Fibroblast of upper back skin (primary cell): ENCODE results near the gene ZNF625.

Experiments used
- DNase-seq: peaks from one replicate; pipeline ENCODE4 v3.0.0-alpha.2; 2013

Gene ZNF625

DNA sequence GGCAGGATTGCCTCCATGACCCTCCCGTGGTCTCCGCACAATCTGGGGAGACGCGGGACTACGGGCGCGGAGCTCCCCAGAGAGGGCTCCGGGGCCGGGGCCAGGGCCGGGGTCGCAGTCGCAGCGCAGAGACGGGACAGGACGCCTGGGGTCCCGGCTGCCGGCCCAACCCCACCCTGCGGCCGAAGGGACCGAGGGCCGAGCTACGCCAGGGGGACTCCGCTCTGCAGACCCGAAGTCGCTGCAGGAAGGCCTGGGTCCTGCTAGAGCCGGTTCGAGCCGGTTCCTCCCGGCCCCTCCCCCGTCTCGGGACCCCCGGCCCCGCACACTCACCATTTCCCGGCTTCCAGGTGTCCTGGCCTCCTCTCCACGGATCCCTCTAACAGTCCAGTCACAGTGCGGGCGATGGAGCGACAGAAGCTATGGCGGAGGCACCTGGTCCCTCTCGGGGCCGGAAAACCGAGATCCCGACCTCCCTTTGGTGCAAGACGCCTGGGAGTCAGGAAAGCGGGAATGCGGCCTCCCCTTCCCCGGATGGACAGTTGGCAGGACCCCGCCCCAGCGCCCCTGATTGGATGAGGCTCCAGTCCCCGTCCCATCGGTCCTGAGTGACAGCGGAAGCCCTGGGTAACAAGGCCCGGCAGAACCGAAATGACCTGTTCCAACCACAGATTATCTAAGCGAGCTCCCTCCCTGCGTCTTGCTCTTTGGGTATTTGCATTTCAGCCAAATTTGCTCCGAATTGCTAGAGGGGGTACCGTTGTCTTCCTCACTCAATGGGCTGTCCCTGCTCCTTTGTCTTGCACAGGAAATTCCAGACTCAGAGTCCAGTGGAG lies at the start of gene ZNF625:
TSS of gene ZNF625 (minus strand) at position 512 of the 836 bp plus-strand sequence. CDS start at position 336, 176 bp downstream.
- DNase-seq, result peak; percentile 85

DNA sequence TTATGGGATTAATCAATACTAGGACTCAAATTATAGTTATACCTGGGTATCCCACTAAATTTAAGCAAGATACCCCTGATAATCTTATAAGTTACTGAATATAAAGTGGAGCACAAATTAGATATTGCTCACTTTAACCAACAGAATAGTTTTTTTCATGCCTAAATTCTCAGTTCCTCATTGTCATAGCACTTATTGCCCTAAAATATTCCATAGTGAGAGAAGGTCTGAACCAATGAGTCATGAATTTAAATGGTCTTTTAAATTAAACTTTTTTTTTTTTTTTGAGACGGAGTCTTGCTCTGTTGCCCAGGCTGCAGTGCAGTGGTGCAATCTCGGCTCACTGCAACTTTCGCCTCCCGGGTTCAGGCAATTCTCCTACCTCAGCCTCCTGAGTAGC lies 48.8 kb upstream of the ZNF625 start:
- no peak for DNase-seq

DNA sequence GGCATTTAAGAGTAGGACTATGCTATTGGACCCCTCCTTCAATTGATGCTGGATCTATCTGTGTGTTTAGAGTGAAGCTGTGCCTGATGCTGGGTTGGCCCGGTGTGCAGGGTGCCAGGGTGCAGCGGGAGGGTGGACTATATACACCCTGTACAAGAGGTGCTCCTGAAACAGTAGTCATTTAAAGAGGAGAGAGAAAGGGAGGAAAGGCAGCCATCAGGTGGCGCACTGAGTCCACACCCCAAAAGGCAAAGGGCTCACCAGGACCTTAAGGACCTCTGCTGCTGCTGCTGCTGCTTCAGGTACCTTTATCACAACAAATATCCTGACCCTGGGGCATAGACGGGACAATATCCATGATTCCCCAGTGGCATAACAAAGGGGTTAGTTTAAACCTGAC lies 45.7 kb upstream of the ZNF625 start:
- no peak for DNase-seq

DNA sequence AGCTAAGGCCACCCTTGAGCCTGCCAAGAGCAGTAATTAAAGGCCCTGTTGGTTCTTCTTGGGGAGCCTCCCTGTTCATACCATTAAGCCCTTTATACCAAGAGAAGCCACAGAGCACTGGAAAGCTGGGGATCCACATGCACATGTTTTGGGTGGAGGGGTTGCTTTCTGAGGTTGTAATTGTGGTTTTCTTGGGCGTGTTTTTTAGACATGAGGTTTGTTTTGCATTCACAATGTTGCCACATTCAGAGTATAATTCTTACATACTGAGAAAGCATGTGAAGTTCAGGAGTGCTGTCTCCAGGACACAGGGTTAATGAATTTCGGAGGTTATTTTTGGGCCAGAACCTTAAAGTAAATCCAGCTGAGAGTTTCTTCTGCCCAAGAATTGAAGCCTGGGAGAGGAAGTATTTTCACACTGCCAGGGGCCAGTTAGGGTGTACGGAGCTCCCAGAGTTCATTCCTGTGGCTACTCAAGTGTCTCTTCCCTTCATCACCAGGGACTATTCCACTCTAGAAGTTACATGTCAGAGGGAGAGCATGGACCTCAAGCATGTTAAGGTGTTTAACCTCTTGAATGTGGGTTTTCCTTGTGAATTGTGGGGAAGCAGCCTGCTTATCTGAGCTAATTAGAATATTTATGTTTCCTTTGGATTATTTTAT lies 43.4 kb upstream of the ZNF625 start:
- no peak for DNase-seq

DNA sequence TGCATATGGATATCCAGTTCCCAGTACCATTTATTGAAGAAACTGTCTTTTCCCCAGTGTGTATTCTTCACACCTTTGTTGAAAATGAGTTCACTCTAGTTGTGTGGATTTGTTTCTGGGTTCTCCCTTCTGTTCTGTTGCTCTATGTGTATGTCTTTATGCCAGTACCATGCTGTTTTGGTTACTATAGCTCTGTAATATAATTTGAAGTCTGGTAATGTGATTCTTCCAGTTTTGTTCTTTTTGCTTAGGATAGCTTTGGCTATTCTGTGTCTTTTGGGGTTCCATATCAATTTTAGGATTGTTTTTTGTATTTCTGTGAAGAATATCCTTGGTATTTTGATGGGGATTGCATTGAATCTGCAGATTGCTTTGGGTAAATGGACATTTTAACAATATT lies 41.6 kb upstream of the ZNF625 start:
- DNase-seq, result no peak

DNA sequence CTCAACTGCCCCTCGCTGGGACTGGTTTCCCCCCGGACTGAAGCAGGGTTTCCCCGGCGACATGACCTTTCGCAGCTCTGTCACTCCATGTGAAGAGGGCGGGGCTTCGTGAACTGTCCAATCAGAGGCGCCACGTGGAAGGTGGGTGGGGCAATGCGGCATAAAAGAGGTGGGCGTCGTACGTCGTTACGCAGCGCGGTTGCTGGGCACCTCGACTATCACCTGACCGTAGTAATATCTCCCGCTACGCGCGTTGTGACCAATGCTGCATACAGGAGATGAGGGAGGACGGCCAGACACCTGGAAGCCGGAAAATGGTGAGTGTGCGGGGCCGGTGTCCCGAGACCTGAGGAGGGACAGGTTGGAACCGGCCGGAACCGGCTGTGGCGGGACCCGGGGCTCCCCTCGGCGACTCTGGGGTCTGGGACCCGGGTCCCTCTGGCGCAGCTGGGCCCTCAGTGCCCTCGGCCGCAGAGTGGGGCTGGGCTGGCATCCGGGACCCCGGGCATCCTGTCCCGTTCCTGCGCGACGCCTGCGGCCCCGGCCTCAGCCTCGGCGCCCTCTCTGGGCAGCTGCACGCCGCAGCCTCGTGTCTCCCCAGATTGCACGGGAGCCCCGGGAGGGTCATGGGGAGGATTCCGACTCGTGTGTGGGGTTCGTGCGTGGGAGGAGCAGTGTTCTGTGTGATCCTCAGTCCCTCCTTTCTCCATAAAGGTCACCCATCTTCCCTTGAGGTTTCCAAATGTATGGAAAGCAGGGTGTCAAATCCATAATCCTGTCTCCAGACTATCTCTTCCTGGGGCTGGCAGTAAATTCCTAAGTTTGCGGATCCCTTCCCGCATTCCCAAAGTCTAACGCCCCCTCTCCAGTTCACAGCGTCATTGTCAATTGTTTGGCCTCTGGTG lies 38.5 kb upstream of the ZNF625 start:
- DNase-seq, result peak; percentile 52

DNA sequence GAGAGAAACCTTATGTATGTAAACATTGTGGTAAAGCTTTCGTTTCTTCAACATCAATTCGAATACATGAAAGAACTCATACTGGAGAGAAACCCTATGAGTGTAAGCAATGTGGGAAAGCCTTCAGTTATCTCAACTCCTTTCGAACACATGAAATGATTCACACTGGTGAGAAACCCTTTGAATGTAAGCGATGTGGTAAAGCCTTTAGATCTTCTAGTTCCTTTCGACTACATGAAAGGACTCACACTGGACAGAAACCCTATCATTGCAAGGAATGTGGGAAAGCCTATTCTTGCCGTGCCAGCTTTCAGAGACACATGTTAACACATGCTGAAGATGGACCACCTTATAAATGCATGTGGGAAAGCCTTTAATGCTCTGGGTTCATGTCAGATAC lies 31.1 kb upstream of the ZNF625 start:
- no peak for DNase-seq

DNA sequence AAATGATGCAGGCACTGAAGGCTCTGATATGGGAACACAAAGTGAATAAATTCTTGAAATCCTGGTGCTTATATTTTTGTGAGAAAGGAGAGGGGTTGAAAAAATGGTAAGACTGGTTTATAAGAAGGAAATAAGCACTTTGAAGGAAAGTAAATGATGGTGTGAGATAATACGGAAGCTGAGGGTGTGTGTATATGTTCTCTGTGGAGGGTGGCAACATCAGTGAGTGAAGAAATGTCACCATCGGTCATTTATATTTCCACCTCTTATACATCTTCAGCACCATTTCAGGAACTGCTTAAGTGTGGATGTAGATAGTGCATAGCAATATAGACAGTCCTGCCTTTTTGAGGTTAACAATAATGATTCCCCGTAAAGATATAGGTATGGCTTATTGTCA lies 23.8 kb upstream of the ZNF625 start:
- DNase-seq, result no peak

DNA sequence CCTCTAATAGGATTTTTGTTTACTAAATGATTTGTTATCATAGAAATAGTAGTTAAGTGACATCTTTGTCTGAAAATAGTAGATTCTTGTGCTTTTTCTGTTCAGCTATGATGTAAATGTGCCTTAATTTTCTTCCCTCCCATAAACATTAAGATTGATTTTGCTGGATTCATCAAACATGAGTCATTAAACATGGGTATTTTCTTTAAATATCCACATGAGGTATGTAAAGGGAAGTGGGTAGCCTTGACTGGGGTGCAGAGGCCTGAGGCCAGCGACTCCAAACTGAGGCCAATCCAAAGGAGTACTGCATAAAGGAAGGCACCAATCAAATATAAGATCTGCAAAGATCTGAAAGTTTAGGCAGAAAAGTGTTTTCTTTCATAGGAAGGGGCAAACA lies 10.1 kb upstream of the ZNF625 start:
- DNase-seq, result no peak

DNA sequence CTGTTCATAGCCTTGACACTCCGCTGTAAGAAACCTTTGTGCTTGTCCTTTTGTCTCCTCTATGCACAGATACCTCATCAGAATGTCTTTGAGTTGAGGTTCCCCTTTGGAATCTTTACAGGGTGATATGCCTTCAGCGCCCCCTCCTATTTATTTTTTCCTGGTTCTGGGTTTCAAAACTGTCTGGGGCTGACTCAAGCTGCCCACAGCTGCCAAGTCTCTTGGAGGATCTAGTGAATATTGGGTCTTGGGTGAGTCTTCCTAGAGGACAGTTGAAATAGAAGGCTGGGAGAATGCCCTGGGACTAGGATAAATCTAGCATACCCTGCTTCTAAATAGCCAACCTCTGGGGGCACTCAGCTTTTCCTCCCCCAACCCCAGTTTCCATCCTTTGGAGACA lies 7.3 kb upstream of the ZNF625 start:
- no peak for DNase-seq

DNA sequence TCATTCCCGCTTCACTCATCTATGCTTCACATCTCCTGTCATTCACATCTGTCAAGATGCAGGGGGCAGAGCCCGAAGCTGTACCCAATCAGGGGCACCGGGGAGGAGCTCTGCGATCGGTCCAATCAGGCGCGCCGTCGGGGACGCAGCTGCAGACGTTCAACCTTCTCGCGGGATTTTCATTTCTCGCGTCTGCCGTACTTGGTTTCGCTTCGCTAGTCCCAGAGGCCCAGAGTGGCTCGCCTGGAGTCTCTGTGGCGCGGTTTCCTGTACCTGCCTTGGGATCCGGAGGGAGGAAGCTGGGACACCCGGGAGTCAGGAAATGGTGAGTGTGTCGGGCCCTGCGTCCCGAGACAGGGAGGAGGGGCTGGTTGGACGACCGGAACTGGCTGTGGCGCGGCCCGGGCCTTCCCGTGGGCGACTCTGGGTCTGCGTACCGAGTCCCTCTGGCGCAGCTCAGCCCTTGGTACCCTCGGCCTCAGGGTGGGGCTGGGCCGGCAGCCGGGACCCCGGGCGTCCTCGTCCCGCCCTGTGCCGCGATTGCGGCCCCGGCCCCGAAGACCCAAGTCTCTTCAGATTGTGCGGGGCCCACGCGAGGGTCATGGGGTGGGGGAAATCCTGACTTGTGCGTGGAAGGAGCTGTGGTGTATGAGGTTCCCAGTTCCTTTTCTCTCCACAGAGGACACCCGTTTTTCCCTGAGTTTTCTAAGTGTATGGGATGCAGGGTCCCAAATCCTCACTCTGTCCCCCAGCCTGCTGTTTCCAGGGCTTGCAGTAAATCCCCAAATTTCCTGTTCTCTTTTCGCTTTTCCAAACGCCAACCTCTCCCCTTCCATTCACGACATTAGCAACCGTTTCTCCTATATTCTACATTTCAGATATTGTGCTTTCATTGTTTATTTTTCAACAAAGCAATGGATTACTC lies 6.6 kb upstream of the ZNF625 start, which contains the start of gene ZNF136:
TSS of gene ZNF136 (plus strand) at position 215 of the 925 bp plus-strand sequence. CDS start at position 323, 108 bp downstream.
- DNase-seq, result peak; percentile 95

DNA sequence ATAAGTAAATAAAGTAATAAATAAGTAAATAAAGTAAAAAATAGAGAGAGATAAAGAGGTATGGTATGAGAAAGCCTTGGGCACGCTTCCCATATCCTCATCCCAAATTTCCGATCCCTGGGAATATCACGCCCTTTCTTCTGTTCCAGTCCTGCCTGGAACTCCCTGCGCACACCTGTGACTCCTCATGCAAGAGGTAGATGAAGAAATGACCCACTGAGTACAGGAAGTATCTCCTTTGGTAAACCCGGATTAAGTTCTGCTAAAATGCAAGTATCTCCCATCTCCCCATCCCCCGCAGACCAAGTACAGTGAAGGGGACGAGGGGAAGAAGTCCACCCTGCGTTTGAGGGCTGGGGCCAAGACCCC lies 6.0 kb upstream of the ZNF625 start:
- DNase-seq, result no peak

DNA sequence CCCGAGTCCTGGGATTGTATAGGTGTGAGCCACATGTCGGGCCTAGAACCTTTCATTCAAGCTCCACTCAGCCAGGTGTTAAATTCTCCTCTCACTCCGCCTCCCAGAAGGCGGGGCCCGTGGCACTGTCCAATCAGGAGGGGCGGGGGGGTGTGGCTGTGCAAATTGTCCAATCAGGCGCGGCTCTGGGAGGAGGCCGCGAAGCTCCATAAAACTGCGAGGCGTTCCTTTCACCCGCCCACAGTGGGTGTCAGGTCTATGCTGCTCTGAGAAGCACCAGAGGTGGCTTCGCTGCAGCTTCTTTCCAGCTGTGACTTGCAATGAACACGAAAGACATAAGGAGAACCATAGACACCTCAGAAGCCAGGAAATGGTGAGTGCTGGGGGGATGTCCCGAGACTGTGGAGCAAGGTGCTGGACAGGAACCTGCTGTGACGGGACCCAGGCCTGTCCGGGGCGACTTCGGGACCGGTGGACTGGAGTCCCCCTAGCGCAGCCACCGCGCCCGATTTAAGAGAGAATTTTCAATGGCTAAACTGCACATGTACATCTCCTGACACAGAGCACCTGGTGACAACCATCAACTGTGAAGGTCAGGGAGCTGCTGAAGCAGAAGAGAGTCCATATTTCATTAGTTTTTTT lies 3.4 kb upstream of the ZNF625 start:
- DNase-seq, result no peak

DNA sequence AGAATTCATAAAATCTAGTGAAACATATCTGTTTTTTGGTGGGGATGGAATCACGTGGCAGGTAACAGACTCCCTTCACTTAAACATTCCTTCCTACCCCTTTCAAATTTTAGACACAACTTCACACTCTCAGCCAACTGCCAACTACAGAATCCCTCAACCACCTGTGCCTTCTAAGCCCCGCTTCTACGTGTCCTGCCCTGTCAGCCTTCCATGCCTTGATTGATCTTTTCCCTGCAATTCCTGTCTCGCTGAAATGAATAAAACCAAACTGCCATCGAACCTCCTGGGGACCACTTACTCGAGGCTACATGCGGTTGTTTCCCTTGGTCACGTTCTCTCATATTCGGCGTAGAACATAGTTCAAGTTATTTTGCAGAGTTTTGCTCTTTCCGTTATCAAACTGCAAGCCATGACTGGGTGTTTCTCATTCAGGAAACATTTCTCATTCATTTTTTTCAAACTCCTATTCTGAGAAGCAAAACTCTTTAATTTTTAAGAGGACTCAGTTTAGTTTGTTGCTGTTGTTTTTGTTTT lies 1.1 kb downstream of the ZNF625 start:
- DNase-seq, result no peak

DNA sequence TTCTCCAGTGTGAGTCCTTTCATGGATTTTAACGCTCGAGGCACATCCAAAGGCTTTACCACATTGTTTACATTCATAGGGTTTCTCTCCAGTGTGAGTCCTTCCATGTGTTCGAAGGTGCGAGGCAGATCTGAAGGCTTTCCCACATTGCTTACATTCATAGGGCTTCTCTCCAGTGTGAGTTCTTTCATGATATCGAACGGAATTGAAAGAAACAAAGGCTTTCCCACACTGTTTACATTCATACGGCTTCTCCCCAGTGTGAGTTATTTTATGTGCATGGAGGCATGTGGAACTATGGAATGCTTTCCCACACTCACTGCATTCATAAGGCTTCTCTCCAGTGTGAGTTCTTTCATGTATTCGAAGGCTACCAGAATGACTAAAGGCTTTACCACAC lies 11.2 kb downstream of the ZNF625 start:
- DNase-seq, result no peak

DNA sequence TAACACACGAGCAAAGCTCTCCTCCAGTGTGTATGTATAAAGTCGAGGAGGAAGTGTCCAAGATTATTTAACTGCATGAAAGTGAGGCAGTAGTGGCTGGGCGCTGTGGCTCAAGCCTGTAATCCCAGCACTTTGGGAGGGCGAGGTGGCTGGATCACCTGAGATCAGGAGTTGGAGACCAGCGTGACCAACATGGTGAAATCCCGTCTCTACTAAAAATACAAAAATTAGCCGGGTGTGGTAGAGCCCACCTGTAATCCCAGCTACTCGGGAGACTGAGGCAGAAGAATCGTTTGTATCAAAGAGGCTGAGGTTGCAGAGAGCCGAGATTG lies 15.2 kb downstream of the ZNF625 start:
- no peak for DNase-seq

DNA sequence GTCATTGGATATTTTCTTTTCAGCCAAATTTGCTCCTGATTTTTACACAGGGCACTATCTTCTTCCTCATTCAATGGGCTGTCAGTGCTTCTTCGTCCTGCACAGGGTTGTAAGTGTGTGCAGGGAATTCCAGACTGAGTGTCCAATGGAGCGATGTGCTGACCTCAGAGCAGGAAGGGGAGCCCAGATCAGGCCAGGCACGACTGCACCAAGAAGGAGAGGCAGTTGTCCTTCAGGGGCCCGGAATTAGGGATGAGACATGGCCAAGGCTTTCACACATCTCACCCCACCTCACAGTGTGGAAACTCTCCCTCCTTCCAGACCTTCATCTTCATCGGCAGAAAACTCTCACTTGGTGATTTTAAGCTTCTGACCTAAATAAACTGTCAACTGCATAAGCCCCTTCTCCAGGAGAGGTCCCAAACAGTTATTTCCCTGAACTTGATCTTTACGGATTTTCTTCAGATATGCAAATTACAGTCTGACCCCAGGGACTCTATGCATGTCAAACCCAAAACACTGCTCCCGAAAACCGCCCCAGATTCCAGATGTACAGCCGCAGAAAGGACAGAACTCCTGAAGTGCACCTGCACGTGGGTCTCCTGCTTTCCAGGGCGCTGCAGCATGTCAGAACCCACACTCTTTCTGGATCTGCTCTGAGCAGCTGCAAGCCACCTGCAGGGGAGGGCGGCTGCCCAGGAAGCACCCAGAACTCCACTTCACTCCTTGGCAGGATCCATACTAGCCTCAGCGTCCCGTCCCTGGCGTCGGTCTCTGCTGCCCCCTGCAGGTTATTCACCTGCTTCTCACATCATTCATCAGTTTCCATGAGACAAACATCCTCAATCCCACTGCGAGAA lies 15.8 kb downstream of the ZNF625 start:
- peak; percentile 79 for DNase-seq

DNA sequence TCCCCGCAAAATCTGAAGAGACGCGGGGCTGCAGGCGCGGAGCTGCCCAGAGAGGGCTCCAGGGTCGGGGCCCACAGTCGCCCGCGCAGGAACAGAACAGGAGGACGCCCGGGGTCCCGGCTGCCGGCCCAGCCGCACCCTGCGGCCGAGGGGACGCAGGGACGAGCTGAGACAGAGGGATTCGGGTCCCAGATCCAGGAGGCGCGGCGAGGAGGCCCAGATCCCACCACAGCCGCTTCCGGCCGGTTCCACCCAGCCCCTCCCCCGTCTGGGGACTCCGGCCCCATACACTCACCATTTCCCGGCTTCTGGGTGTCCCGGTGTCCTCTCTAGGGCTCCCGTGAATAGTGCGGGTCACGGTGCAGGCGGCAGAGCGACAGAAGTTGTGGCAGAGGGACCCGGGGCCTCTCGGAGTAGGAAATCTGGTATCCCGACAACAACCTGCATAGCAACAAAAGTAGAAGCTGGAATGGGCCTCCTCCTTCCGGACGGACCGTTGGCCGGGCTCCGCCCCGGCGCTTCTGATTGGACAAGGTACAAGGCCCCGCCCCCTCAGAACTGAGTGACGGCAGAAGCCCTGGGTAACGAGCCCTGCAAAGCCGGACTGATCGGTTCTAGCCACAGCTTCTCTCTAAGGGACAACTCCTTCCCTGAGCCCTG lies 16.5 kb downstream of the ZNF625 start, which contains the start of gene ZNF20:
TSS of gene ZNF20 (minus strand) at position 466 of the 660 bp plus-strand sequence. CDS start at position 298, 168 bp downstream.
- DNase-seq, result peak; percentile 90

DNA sequence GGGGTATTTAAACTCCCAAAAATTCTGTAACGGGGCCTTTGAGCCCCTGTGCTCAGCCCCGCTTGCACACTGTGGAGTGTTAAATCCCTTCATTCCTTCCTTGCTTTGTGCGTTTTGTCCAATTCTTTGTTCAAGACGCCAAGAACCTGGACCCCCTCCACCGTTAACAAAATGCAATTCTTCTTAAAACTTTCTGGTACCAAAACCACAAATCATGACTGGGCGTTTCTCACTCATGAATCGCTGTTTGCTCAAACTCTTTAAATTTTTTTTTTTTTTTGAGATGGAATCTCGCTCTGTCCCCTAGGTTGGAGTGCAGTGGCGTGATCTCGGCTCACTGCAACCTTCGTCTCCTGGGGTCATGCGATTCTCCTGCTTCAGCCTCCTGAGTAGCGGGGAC lies 17.3 kb downstream of the ZNF625 start:
- no peak for DNase-seq
